Gastroesophageal sphincter (tissue), 4 donors: ENCODE measurements around the gene MYOF. TPM values are rescaled to one million over a fixed set of nuclear protein-coding genes. Genes with fewer than 3 reads are reported as not detected.
A peak's percentile ranks its signal among the peaks of the same experiment; 100 is the strongest.

Source experiments
- ATAC-seq: fragments of 150-250 bp; one replicate; pipeline ENCODE4 v1.9.1; 2016; ENCODE audit warnings: mild to moderate bottlenecking, moderate library complexity
- H3K27ac ChIP-seq, 4 donors: fragments of 200-600 bp; sonication (generic) in 3 of 4; 1 replicate in 3 of 4; 2 replicates in 1 of 4; pipeline ENCODE4 v1.5.1; 2016 to 2019
- H3K27me3 ChIP-seq: fragments of 200-600 bp; sonication (generic); one replicate; pipeline ENCODE4 v1.5.1; 2019
- H3K36me3 ChIP-seq, 2 donors: fragments of 200-600 bp; sonication (generic); one replicate each; pipeline ENCODE4 v1.5.1; 2019; ENCODE audit warnings: control low read depth in 1 of 2
- H3K4me1 ChIP-seq, 3 donors: fragments of 200-600 bp; sonication (generic); 1 replicate in 2 of 3; 2 replicates in 1 of 3; pipeline ENCODE4 v1.5.1; 2016 to 2019; ENCODE audit warnings: control low read depth in 2 of 3
- H3K4me3 ChIP-seq, 2 donors: fragments of 200-600 bp; sonication (generic); one replicate each; pipeline ENCODE4 v1.5.1; 2019; ENCODE audit warnings: mild to moderate bottlenecking in 1 of 2, moderate library complexity in 1 of 2
- H3K9me3 ChIP-seq, 3 donors: fragments of 200-600 bp; sonication (generic); one replicate each; pipeline ENCODE4 v1.5.1; 2017 to 2019; ENCODE audit warnings: control low read depth in 2 of 3
- CTCF ChIP-seq, 4 experiments: fragments of 200-600 bp in 2 of 4; fragments of 450-650 bp in 2 of 4; sonication (generic) in 1 of 4; IDR thresholded peaks; one replicate each; pipeline ENCODE4 v1.5.1; 2017 to 2019; ENCODE audit warnings: antibody characterized with exemption in 4 of 4, mild to moderate bottlenecking in 2 of 4, moderate library complexity in 2 of 4
- EP300 ChIP-seq: sonication (generic); formaldehyde crosslinking; IDR thresholded peaks from one replicate; pipeline ENCODE4 v1.6.1; 2017; ENCODE audit warnings: antibody characterized with exemption, mild to moderate bottlenecking
- POLR2A ChIP-seq, 2 donors: fragments of 450-650 bp; IDR thresholded peaks; one replicate each; pipeline ENCODE4 v1.6.1; 2017; ENCODE audit warnings: antibody characterized with exemption in 2 of 2, mild to moderate bottlenecking in 2 of 2, moderate library complexity in 1 of 2
- POLR2AphosphoS5 ChIP-seq: sonication (generic); formaldehyde crosslinking; IDR thresholded peaks from one replicate; pipeline ENCODE4 v1.6.1; 2017; ENCODE audit warnings: antibody characterized with exemption
- WGBS, 2 donors: methylation state at CpG; one replicate each; pipeline ENCODE4 v1.1.5; 2018; ENCODE audit warnings: low coverage in 1 of 2; 5-methylcytosine and 5-hydroxymethylcytosine counted together
- total RNA-seq, 4 donors: library from RNA; depleted of rRNA; stranded (reverse); fragments of >200 nt; gene quantifications; one replicate each; pipeline ENCODE4 v1.1.0, GENCODE V29; 2016

Gene MYOF
- total RNA-seq, 4 donors from 2014 or later: 98.0 to 157 (median 126) TPM

DNA sequence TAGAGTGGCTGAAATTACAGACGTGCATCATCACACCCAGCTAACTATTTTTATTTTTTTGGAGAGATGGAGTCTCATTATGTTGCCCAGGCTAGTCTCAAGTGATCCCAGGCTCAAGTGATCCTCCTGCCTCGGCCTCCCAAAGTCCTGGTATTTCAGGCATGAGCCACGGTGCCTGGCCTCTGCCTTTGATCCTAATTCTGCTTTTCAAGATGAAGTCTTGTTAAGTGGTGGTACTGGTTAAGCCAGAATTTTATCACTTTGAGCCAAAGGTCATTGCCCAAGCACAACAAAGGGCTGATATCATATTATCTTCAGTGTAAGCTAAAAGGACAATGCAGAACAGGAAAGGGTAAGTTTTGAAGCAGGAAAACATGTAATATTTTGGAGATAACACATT is 64.2 kb downstream of the MYOF start:
- 95% methylated on average over 3 of the region's 3 CpGs; no CpG with 5 or more reads in 1 of the 2 donors for WGBS, 2 donors
- TF ChIP-seq POLR2A (IDR thresholded peaks at IDR 0.05) (no peak), EP300 (no peak), CTCF (IDR thresholded peaks at IDR 0.05) (no peak)
- Histone ChIP-seq H3K27me3 (no peaks in the 10 kb centered on the region), H3K36me3 (peaks cover 0 to 5% of the 10 kb centered on the region in 2 donors), H3K4me3 (no peak overlapping the region), H3K4me1 (peaks cover 13 to 48% (median 14%) of the 10 kb centered on the region in 3 donors), H3K9me3 (no peaks in the 10 kb centered on the region), H3K27ac (peak overlapping the region in 1 of 4 donors; percentile 38)
- ATAC-seq: no peak

DNA sequence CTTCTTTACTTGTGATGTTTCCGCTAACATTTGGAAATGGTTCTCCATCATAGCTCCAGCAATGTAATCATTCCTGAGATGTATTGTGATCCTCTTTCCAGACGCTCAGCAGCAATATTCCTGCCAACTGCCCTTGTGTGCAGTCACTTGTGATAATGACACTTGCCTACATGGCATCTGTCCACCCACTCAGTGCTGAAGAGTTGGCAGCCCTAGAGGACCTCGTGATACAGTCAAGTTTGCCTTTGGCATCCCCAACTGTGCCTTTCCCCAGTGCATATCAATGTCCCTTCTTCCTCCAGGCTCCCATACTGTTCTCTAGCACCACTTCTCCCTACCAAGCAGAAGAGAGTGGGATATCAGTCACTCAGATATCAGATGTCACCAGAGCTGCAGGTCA is 64.9 kb downstream of the MYOF start:
- H3K9me3 ChIP-seq: no peaks in the 10 kb centered on the region
- TF ChIP-seq POLR2AphosphoS5: no peak
- no peak for TF ChIP-seq POLR2A (IDR thresholded peaks at IDR 0.05)
- TF ChIP-seq CTCF (IDR thresholded peaks at IDR 0.05): no peak
- no peak for TF ChIP-seq EP300
- H3K27ac ChIP-seq: peak overlapping the region in 1 of 4 donors; percentile 38
- H3K4me3 ChIP-seq: no peak overlapping the region
- H3K36me3 ChIP-seq: peaks cover 0 to 5% of the 10 kb centered on the region in 2 donors
- 50 to 72% methylated on average over 1 to 3 of the region's 3 CpGs for whole genome bisulfite sequencing, 2 donors
- ATAC-seq: no peak
- no peaks in the 10 kb centered on the region for H3K27me3 ChIP-seq
- H3K4me1 ChIP-seq: peaks cover 13 to 42% (median 14%) of the 10 kb centered on the region in 3 donors

- H3K36me3 ChIP-seq: peaks cover 0 to 5% of the 10 kb centered on the region in 2 donors
- no peak overlapping the region for H3K27ac ChIP-seq
- H3K27me3 ChIP-seq: no peaks in the 10 kb centered on the region
- H3K4me1 ChIP-seq: peaks cover 11 to 37% (median 12%) of the 10 kb centered on the region in 3 donors
- no peak overlapping the region for H3K4me3 ChIP-seq
- no peaks in the 10 kb centered on the region for H3K9me3 ChIP-seq
- TF ChIP-seq CTCF (IDR thresholded peaks at IDR 0.05): no peak
- no peak for TF ChIP-seq POLR2A (IDR thresholded peaks at IDR 0.05)
- TF ChIP-seq POLR2AphosphoS5: no peak
- no peak for TF ChIP-seq EP300
- ATAC-seq: no peak
- 95 to 100% methylated on average over 1 to 4 of the region's 4 CpGs for whole genome bisulfite sequencing, 2 donors
These were observed 65.3 kb downstream of the MYOF start for GRCh38 chr10:93416824-93417223.

DNA sequence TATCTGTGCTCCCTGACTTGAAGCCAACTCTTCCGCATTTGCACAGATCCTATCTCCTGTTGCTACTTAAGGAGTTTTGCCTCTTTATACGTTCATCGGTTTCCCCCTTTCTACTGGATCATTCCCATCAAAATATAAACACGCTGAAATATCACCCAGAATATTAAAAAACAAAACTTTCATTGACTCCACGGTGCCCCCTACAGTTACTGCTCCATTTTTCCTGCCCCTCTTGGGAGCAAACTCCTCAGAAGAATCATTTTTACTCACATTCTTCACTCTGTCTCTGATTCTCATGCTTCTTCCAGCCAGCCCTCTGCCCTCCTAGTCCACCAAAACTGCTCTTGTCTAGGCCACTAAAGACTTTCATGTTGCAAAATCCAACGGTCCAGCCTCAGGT is 66.4 kb downstream of the MYOF start:
- no peak for ATAC-seq
- Histone ChIP-seq H3K4me1 (peaks cover 4 to 26% (median 8%) of the 10 kb centered on the region in 3 donors), H3K27ac (peak overlapping the region in 1 of 4 donors; percentile 14), H3K4me3 (no peak overlapping the region), H3K9me3 (no peaks in the 10 kb centered on the region), H3K27me3 (no peaks in the 10 kb centered on the region), H3K36me3 (peaks cover 0 to 5% of the 10 kb centered on the region in 2 donors)
- WGBS, 2 donors: 65 to 68% methylated on average over 4 to 6 of the region's 6 CpGs
- TF ChIP-seq POLR2AphosphoS5 (no peak), POLR2A (IDR thresholded peaks at IDR 0.05) (no peak), CTCF (IDR thresholded peaks at IDR 0.05) (no peak), EP300 (no peak)

GRCh38 chr10:93413252-93413689 is 68.9 kb downstream of the MYOF start:
- Histone ChIP-seq H3K27me3 (no peaks in the 10 kb centered on the region), H3K4me1 (peaks cover 0 to 6% (median 0%) of the 10 kb centered on the region in 3 donors), H3K36me3 (peaks cover 0 to 26% of the 10 kb centered on the region in 2 donors), H3K9me3 (no peaks in the 10 kb centered on the region), H3K4me3 (no peak overlapping the region), H3K27ac (peak overlapping the region in 3 of 4 donors; percentile 1 to 54 (median 52))
- no peak for ATAC-seq
- TF ChIP-seq EP300: no peak
- no peak for TF ChIP-seq POLR2AphosphoS5
- no peak for TF ChIP-seq POLR2A (IDR thresholded peaks at IDR 0.05)
- TF ChIP-seq CTCF (IDR thresholded peaks at IDR 0.05): no peak
- 14 to 60% methylated on average over 1 to 2 of the region's 3 CpGs for WGBS, 2 donors
